Activated T-helper 1 cell treated with anti-CD3 and anti-CD28 coated beads, Interleukin-12 subunit alpha, Interleukin-12 subunit beta, Interleukin-2, Interleukin-4 antibody, amounts not matched to agents 30 ng/mL and 10 ng/mL and 1 ng/mL, durations not matched to agents 14 hours and 24 hours and 36 hours (primary cell): ENCODE measurements around the gene SLC4A1. TPM values are rescaled to one million over a fixed set of nuclear protein-coding genes. Genes with fewer than 3 reads are reported as not detected.

Experiments used
- DNase-seq: peaks from one replicate; pipeline ENCODE4 v3.0.0; 2021; ENCODE audit warnings: low spot score
- H3K27ac Mint-ChIP-seq: one replicate; pipeline ENCODE4 v1.8.0; 2021; ENCODE audit warnings: mild to moderate bottlenecking, mixed read lengths
- H3K27me3 Mint-ChIP-seq: one replicate; pipeline ENCODE4 v1.8.0; 2022; ENCODE audit warnings: mild to moderate bottlenecking, moderate library complexity, mixed read lengths; ENCODE audit not compliant: insufficient read depth
- H3K36me3 Mint-ChIP-seq: one replicate; pipeline ENCODE4 v1.8.0; 2021; ENCODE audit warnings: low read depth, mixed read lengths
- H3K4me1 Mint-ChIP-seq: one replicate; pipeline ENCODE4 v1.8.0; 2021; ENCODE audit warnings: low read depth, mixed read lengths
- H3K4me3 Mint-ChIP-seq: one replicate; pipeline ENCODE4 v1.8.0; 2021; ENCODE audit warnings: mild to moderate bottlenecking, moderate library complexity, mixed read lengths
- H3K9me3 Mint-ChIP-seq: one replicate; pipeline ENCODE4 v1.8.0; 2021; ENCODE audit warnings: mixed read lengths
- intact Hi-C: fragments of 100-400 bp; cut with micrococcal nuclease; formaldehyde crosslinking; loops from one replicate; pipeline ENCODE4 v1.15.1; 2024
- total RNA-seq: library from RNA; stranded (reverse); gene quantifications from 2 replicates; pipeline ENCODE4 v1.2.3, GENCODE V29; 2022

SLC4A1 gene
- total RNA-seq, 1 donor from 2014 or later, result not detected

- Mint-ChIP-seq H3K4me1 (peaks cover 39% of the 10 kb centered on the region), H3K27me3 (no peaks in the 10 kb centered on the region), H3K9me3 (no peaks in the 10 kb centered on the region), H3K27ac (peak overlapping the region; percentile 84), H3K4me3 (peak overlapping the region; percentile 88), H3K36me3 (peaks cover 26% of the 10 kb centered on the region)
- peak; percentile 63 for DNase-seq
- intact Hi-C loops, result no loop called here
Measured at GRCh38 chr17:44198721-44199552, 69.0 kb downstream of the SLC4A1 start.

Other genes with a start within 250 kb of the SLC4A1 start
- 93.9 and 95.4 TPM in 2 replicates for gene LSM12, start 201.5 kb downstream of the SLC4A1 start, total RNA-seq
- 33.5 and 34.9 TPM in 2 replicates for gene G6PC3, start 197.4 kb downstream of the SLC4A1 start, total RNA-seq
- 20.6 and 22.8 TPM in 2 replicates for gene HDAC5, start 144.5 kb downstream of the SLC4A1 start, total RNA-seq
- 23.0 and 23.1 TPM in 2 replicates for gene HROB, start 126.2 kb downstream of the SLC4A1 start, total RNA-seq
- gene ASB16, start 97.4 kb downstream of the SLC4A1 start, total RNA-seq, result 0.31 and 0.42 TPM in 2 replicates
- 17.3 and 18.7 TPM in 2 replicates for gene TMUB2, start 81.2 kb downstream of the SLC4A1 start, total RNA-seq
- gene ATXN7L3, start 68.3 kb downstream of the SLC4A1 start, total RNA-seq, result 125 and 126 TPM in 2 replicates
- 201 and 215 TPM in 2 replicates for gene UBTF, start 48.5 kb downstream of the SLC4A1 start, total RNA-seq
- 0.13 and 0.22 TPM in 2 replicates for gene RUNDC3A, start 40.5 kb upstream of the SLC4A1 start, total RNA-seq
- gene SLC25A39, start 56.7 kb upstream of the SLC4A1 start, total RNA-seq, result 169 and 180 TPM in 2 replicates
- gene GRN, start 77.2 kb upstream of the SLC4A1 start, total RNA-seq, result 32.7 and 42.9 TPM in 2 replicates
- 0.10 and 0.29 TPM in 2 replicates for gene FAM171A2, start 95.7 kb upstream of the SLC4A1 start, total RNA-seq
- 0.44 and 0.71 TPM in 2 replicates for gene ITGA2B, start 121.5 kb upstream of the SLC4A1 start, total RNA-seq
- 50.4 and 51.1 TPM in 2 replicates for gene GPATCH8, start 235.3 kb upstream of the SLC4A1 start, total RNA-seq